Measurements from ENCODE around the gene NFATC1.
A peak's percentile ranks its signal among the peaks of the same experiment; 100 is the strongest.
"Not testable (repeated sequence)": the region's sequence is repeated elsewhere in the genome, so short reads cannot be mapped to it uniquely, and the experiment has no call there.

Gene NFATC1

DNA sequence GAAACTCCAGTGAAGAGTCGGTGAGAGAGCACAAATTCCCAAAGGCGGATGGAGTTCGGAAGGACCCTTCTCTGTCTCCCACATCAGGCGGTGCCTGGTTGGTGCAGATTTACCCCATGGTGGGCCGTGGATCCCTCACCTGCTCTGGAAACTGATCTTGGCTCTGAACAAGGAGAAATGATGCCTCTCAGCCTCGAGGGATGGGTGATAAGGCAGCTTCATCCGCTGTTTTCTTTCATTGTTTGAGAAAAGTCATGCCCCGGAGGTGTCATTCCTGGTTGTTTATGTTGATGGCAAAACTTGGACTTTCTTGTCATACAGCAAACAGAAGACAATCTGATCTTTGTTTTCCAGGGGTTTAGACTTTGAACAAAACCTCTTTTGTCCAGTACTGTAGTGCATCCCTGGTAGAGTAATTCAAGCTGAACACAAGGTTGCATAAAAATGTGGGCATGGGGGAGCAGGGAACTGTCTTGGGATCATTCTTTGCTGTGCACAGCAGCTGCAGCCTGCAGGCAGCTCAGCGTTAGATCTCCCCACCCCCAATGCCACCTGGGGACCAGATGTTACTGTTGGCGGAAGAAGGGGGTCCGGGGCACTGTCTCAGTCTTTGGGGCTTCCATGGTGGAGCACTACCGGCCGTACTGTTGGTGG, 81.3 kb downstream of the NFATC1 start:
- ATAC-seq (no peak), DNase-seq (no peak)

DNA sequence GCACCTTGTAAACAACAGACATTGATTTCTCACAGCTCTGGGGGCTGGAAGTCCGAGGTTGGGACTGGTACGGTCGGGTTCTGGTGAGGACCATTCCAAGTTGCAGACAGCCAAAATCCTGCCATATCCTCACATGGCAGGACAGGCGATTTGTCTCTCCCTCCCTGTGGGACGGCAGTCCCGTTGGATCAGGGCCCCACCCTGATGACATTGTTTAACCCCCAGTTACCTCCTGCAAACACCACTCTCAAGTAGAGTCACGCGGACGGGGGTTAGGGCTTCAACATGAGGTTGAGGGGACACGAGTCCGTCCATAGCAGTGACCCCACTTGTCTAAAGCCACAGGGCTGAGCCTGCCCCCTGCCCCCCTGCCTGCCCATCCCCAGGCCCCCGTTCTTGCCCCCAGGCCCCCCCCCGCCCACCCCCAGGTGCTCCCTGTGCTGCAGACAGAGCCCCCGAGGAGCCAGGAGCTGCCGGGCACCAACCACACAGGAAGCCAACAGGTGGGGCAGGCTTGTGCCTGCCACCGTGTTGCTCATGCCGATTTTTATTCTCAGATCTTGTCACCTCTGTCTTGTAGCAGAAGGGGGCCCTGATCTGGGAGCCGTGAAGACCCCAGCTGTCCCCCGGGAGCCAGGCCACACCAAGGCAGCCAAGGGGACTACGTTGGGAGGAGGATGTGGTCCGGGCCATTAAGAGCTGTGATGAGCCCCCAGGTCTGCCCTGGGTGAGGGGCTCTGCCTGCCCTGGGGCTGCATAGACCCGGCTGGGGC, 82.2 kb downstream of the NFATC1 start:
- peak; percentile 23 for ATAC-seq
- no peak for DNase-seq

DNA sequence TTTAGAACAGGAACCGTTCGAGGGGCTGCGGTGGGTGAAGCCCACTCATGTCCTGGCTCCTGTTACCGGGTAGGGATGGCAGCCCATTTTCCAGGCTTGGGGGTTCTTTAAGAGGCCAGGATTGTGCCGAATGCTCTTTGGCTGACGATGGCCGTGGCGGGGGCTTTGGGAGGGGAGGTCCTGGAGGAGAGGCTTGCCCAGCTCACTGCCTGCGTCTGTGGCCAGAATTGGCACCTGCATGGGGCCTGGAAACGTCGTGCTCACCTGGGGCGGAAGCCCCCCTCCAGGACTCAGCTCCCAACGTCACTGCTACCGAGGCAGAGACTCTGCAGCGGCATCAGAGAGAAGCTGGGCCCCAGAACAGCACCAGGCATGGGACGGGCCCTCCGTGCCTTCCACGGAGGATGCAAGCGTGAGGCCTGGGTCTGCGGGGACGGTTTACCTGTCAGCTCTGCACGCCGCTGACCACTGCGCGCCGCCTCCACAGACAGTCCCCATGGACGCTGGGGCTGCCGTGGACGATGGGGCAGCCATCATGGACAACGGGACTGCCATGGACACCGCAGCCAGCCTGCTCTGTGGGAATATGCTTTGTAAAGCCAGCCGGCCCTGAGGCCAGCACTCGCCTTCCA, 82.9 kb downstream of the NFATC1 start:
- DNase-seq (no peak), ATAC-seq (peak; percentile 10)

DNA sequence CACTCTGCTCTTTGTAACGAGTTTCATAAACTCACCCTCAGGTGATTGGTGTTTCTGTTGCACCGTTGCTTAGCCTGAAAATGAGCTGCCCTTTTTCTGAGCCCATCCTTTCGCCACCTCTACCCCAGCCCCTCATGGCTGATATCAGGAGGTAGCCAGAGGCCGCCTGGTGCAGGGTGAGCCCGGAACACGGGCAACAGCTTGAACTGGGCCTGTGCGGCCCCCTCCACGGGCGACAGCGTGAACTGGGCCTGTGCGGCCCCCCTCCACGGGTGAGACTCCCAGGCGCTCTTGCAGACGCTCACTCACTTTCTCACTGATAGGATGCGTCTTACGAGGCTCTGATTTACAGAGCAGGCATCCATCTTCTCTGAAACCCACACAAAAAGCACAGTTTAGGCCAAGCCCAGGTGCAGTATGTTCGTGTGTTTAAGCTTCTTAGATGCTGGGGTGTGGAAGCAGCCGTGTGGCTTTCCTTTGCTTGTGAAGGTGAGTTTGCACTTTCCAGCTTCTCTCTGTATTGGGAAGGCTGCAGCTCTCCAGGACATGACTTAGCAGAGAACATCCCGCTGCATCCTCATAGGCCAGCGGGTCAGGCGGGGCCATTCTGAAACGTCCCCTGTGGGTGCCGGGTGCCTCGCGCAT, 83.5 kb downstream of the NFATC1 start:
- DNase-seq (no peak), ATAC-seq (no peak)

DNA sequence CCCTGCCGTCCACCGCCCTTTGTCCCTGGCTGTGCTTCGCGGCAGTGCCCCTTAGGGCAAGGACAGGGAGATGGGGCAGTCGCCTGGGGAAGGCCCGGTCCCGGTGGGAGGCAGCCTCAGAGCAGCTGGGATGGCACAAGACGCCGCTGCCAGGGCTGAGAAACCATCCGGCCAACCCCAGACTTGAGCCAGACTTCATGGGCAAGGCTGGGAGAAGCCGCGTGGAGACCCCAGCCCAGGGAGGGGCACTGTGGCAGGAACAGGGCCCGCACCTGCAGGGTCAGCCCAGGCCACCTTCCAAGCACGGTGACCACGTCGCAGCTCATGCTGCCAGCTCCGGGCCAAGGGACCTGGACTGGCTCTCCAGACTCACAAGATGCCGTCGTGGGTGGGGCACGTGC, 84.0 kb downstream of the NFATC1 start:
- DNase-seq (no peak), ATAC-seq (no peak)

DNA sequence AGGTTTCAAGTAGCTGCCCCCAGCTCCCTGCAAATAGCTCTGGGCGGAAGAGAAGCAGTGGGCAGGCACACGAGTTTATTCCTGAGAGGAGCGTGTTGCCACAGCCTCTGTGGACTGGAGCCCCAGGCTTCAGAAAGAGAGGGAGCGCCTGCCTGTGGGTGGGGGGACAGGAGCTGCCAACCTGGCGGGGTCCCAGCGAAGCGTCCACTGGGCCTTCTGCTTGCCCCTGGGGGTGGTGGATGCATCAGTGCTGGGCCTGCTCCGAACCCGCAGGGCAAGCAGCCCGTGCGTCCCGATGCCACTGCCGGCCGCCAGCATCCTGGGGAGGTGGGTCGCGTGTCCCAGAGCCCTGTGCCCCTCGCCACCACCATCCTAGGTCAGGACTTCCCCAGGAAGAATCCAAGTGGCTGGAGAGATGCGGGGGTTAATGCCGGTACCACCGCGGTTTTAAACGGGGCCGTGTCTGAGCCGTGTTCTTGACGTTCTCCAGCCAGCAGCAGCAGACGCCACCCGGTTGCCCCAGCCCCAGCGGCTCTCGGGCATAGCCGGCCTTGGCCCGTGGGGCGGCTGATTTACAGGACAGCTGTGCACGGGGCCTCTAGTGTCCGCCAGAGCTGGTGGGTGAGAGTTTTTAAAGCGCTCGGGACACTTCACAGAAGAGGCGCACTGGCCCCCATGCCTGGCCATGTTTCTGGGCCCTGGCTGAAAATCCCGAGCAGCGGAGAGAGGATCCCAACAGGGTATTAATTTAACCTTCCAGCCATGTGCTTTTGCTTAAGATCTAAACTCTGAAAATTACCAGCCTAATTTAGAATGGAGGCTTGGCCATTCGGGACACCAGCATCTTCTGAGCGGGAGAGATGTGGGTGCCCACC, 84.7 kb downstream of the NFATC1 start:
- DNase-seq (no peak), ATAC-seq (no peak)

DNA sequence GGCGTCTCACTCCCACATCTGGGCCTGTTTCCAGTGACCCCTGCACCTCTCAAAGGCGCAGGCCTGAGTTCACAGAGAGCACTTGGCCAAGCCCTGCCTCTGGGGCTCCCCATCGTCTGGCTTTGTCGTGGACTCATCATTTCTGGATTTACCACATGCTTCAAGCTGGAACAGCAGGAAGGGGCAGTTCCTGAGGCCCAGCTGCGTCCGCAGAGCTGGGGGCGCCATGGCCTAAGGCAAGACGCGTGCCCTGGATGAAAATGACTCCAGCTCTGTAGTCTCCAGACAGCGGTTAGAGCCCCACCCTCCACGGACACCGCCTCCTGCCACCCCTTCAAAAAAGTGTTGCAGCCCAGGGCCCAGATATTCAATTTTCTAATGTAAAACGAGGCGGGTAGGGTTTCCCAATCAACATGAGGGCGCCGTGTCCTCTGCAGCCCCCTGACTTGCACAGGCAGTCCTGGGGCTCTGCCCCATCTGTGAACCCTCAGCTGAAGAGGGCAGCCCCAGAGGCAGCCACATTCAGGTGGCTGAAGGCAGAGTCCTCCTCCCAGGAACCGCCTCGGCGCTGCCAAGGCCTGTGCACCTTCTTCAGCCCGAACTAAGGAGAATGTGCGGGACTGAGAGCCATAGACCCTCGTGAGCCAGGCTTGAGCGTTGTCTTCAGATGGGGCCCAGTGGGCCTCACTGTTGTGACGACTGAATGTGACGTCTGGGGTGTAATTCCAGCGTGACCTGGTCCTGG, 85.5 kb downstream of the NFATC1 start:
- ATAC-seq (no peak), DNase-seq (no peak)

DNA sequence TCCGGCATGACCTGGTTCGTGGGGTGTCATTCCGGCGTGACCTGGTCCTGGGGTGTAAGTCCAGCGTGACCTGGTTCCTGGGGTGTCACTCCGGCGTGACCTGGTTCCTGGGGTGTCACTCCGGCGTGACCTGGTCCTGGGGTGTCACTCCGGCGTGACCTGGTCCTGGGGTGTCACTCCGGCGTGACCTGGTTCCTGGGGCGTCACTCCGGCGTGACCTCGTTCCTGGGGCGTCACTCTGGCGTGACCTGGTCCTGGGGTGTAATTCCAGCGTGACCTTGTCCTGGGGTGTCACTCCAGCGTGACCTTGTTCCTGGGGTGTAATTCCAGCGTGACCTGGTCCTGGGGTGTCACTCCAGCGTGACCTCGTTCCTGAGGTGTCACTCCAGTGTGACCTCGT, 87.7 kb downstream of the NFATC1 start:
- not testable (repeated sequence) for DNase-seq, ATAC-seq

DNA sequence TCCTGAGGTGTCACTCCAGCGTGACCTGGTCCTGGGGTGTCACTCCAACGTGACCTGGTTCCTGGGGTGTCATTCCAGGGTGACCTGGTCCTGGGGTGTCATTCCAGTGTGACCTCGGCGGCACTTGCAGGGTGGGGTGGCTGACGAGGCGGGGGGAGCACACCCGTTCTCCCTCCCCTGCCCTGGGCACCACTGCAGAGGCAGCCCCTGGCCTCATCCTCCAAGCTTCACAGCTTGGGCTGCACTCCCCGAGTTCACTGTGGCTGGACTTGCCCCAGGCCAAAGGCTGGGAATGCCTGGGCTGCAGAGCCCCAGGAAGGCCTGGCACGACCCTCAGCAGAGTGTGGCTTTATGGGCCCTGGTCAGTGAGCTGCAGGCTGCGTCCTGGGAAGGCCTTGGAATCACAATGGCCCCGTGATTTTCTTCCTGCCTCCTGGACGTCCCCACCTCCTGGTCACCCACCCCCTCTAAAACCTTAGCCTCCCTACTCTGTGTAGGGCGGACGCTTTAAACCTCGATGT, 88.3 kb downstream of the NFATC1 start:
- DNase-seq: no peak
- ATAC-seq: no peak

DNA sequence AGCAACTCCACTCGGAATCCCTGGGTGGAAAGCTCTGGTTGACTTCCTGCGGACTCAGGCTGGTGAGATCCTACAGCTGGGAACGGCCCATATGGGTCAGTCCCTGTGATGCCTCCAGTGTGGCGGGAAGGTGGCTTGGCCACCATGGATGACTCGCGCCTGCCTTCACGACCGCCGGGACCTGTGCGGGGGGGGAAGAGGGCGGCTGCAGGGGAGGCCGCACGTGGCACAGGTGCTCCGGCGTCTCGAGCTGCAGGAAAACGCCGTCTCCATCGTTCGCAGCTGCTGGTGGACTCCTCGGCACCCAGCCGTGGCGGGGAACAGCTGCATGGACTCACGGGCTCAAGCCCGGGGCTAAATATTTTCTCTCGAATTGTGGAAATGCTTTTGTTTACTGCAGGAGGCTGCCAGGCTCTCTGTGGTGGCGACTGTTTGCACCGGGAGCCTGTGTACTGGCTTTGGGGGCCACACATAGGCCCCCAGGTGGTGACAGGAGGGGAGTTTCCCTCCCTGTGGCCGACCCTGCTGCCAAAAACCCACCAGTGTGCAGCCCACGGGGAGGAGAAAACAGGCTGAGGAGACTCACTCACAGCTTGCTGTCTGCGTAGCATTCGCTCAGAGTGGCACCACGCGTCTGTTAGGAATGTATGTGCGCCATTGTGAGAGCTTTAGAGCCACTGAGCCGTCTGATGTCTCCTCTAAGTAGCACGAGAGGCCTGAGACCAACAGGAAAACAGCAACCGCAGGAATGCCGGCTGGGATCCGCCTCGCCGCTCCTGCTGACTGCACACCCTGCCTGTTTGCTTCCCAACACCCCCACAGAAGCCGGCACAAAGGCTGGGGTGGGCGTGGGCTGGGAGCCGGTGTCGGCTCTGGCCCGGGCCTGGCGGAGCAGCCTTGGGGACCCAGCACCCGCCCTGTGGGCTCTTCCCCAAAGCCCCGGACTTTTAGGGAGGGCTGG, 89.2 kb downstream of the NFATC1 start:
- DNase-seq: no peak
- no peak for ATAC-seq

DNA sequence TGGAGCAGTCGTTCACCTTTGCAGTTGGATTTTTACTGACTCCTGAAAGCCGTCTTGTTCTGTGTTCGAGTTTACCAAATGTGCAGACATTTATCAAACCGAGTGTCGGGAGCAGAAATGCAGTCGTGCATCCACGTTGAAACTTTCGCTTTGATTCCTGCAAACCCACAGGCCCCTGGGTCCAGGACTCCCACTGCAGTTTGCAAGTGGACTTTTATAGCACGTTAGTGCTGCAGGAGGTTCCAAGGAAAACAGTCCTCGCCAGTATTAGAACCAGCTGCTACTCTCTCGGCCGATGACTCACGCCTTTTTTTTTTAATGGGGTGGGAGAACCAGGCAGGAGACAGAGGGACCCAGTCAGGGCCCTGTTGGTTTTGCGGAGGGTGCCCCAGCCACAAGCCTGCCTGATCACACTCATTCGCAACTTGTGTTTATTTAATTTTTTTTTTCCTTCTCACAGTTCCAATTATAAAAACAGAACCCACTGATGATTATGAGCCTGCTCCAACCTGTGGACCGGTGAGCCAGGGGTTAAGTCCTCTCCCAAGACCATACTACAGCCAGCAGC, 90.1 kb downstream of the NFATC1 start:
- DNase-seq: no peak
- ATAC-seq: no peak

DNA sequence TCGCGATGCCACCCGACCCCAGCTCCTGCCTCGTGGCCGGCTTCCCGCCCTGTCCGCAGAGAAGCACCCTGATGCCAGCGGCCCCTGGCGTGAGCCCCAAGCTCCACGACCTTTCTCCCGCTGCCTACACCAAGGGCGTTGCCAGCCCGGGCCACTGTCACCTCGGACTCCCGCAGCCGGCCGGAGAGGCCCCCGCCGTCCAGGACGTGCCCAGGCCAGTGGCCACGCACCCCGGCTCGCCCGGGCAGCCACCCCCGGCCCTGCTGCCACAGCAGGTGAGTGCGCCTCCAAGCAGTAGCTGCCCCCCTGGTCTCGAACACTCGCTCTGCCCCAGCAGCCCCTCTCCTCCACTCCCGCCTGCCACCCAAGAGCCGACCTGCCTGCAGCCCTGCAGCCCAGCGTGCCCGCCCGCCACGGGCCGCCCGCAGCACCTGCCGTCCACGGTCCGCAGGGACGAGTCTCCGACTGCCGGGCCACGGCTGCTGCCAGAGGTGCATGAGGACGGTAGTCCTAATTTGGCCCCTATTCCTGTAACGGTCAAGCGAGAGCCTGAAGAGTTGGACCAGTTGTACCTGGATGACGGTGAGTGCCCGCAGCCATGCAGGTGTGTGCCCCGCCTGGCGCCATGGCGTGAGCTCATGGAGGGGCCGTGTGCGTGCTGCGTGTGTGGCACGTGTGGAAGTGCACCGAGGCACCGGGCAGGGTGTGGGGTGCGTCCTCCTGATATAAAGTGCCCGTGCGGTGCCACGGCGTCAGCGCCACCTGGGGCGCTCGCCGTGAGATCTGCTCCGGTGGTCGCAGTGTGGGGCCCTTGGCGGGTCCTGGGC, 90.8 kb downstream of the NFATC1 start:
- DNase-seq: no peak
- ATAC-seq: no peak

DNA sequence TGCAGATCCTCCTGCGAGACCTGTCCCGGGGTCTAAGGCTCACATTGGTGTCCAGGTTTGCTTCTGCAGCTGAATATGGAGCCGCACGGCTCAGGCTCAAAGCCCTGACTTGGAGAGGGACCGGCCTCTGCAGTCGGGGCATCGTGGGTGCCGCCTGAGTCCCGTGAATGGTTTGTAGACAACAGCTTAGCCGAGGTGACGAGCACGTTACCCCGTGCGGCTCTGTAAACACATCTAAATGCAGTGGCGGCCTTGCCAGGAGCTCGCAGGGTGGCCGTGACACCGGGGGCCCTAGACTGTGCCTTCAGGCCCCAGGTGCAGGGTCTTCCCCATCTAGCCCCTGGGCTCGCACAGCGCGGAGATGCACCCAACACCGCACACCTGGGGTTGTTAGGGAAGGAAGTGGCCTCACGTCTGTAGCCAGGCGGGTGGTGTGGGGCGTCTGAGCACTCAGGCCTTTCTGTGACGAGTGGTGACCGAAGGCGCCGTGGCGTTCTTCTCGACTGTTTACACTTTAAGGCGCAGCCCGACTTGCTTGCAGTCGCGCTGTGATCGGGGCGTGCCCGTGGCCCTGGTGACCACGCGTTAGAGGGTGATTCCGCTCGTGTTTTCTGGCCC, 91.6 kb downstream of the NFATC1 start:
- DNase-seq (no peak), ATAC-seq (no peak)

DNA sequence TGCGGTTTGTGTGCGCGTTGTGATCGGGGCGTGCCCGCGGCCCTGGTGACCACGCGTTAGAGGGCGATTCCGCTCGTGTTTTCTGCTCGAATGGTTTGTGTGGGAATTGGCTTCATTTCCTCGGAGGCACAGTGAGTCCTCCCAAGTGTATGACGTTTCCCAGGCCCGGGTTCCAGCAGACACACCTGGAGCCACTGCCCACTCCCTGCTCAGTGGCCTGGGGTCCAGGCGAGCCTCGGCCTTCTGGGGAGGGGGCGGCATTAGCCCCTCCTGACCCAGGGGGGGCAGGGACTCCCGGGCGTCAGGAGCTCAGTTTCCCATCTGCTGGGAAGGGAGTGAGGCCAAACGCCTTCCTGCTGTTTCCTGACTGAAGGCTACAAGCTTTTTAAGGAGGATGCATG, 92.1 kb downstream of the NFATC1 start:
- ATAC-seq (no peak), DNase-seq (no peak)

DNA sequence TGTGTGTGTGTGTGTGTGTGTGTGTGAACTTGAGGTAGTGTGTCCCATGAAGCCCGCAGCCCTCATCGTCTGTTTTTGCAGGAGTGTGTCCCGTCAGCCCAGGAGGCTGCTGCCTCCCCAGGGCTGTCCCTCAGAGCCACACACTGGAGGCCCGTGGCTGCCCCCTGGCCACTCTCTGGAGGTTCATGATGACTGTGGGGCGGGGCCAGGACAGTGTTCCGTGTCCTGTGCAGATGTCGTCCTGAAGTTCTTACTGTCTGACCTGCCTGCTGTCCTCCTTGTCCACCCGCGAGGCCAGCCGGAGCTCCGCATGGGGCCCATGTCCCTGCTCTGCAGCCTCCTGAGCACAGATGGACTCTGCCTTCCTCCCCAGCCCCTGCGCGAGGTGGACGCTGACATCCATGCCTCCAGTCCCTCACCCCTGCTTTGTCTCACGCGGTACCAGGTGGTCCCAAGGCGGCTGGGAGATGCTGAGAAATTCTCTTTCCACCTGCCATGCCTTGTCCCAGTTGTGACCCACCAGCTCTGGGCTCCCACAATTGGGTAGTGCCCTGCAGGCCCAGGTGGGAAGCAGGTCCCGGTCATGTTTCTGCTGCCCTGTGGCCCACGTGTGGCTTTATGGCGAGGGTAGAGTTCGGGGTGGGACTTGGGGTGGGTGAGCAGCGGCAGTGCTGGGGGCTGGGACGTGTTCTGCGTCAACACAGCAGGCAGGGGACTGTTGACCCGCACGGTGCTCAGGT, 92.8 kb downstream of the NFATC1 start:
- ATAC-seq (no peak), DNase-seq (no peak)

DNA sequence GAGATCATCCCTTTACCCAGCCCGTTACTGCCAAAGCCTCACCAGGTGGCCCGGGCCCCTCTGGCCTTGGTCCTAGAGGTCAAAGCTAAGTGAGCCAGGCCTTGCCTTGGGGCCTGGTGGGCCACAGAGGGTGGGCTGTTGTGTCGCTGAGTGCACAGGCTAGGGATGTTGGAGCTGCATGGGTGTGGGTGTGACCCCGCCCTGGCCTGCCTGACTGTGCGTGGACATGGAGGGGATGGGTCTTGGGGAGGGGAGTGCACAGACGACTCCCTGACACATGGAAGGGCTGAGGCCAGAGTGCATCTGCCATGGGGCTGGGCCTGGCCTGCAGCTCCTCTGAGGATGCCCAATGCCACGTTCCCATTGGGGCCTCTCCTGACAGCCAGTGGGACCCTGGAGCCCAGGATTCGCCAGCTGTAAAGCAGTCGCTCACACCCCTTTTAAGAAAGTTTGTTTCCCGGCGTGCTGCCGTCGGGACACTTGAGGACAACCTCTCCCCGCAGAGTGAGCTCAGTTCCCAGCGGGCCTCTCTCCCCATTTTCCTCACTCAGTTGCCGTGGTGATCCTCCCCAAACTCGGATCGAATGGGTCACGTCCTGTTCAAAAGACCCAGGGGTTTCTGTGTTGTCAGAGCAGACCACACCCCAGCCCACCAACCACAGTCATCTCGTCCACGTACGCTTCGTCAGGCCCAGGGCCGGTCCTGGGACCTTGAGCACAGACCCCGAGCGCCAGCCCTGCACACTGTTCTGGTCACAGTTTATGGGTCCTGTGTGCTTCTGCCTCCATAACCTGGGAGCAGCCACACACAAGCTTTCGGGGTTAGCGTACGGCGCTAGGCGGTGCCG, 93.5 kb downstream of the NFATC1 start:
- no peak for DNase-seq
- no peak for ATAC-seq

Data from stimulated activated naive CD8-positive, alpha-beta T cell treated with anti-CD3 and anti-CD28 coated beads, Interleukin-15, Interleukin-2, amounts not matched to agents 100 U/mL and 50 U/mL, for 24 hours (primary cell).